Testis (tissue), 2 donors: ENCODE measurements around the gene CD276.

Experiments used
- POLR2A ChIP-seq: fragments of 450-650 bp; IDR thresholded peaks from one replicate; pipeline ENCODE4 v1.6.1; 2017; ENCODE audit warnings: antibody characterized with exemption, mild to moderate bottlenecking, moderate library complexity
- TF ChIP-seq, protein P1 (sequence below), 3 experiments: fragments of 450-650 bp in 2 of 3; fragments of 200-600 bp in 1 of 3; sonication (generic) in 1 of 3; IDR thresholded peaks; one replicate each; pipeline ENCODE4 v1.5.1; 2016 to 2019; ENCODE audit warnings: antibody characterized with exemption in 3 of 3, mild to moderate bottlenecking in 2 of 3, moderate library complexity in 1 of 3

DNA sequence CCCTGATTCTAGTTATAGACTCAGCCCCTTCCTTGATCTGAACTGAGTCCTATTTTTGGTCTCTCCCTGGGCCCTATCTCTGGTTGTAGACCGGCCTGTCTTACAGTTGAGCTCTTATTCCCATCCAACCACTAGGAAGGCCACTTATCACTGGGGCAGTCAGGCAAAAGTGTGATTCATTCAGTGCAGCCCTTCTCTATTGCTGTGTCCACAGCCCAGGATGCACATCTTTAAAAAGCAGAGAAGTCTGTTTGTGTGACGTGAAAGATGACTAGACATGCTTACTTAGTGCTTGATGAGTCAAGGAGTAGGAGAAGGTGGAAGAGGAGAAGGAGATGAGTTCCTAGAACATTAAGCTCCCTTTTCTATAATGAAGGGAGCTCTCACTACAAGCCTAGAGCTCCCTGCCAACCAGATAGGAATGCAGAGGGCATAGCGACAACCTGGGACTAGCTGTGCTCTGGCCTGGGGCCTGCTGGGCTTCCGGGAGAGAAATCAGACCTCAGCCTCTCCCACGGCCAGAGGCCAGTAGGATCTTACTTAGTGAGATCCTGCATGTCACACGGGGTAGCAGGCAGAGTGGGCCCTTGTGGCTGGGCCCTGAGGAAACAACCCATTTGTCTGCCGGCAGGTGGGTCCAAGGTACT is 43.3 kb downstream of the CD276 start:
- TF ChIP-seq, protein P1, sequence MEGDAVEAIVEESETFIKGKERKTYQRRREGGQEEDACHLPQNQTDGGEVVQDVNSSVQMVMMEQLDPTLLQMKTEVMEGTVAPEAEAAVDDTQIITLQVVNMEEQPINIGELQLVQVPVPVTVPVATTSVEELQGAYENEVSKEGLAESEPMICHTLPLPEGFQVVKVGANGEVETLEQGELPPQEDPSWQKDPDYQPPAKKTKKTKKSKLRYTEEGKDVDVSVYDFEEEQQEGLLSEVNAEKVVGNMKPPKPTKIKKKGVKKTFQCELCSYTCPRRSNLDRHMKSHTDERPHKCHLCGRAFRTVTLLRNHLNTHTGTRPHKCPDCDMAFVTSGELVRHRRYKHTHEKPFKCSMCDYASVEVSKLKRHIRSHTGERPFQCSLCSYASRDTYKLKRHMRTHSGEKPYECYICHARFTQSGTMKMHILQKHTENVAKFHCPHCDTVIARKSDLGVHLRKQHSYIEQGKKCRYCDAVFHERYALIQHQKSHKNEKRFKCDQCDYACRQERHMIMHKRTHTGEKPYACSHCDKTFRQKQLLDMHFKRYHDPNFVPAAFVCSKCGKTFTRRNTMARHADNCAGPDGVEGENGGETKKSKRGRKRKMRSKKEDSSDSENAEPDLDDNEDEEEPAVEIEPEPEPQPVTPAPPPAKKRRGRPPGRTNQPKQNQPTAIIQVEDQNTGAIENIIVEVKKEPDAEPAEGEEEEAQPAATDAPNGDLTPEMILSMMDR (IDR thresholded peaks at IDR 0.05), result no peak
- TF ChIP-seq POLR2A, result no peak
